Measurements from ENCODE around the gene SLC16A8.

SLC16A8 gene

GRCh38 chr22:38028344-38029130, 55.4 kb downstream of the SLC16A8 start:
- DNase-seq (ENCODE audit: low spot score) = no peak
